LNCaP clone FGC (cell line): ENCODE results near the gene MIOS.
"Not testable (repeated sequence)": the region's sequence is repeated elsewhere in the genome, so short reads cannot be mapped to it uniquely, and the experiment has no call there.

Experiments
- DNase-seq: peaks from one replicate; pipeline ENCODE4 v3.0.0-alpha.2; 2011; ENCODE audit warnings: low read depth
- H3K4me3 ChIP-seq: 2 replicates; pipeline ENCODE4 v1.5.1; 2011; ENCODE audit warnings: mild to moderate bottlenecking, low read depth, low read length, control low read depth
- TF ChIP-seq, protein P1 (sequence below): IDR thresholded peaks from 2 replicates; pipeline ENCODE4 v1.5.1; 2012; ENCODE audit warnings: mild to moderate bottlenecking; ENCODE audit not compliant: control insufficient read depth, insufficient read depth; ENCODE audit errors: extremely low read depth

Gene MIOS

DNA sequence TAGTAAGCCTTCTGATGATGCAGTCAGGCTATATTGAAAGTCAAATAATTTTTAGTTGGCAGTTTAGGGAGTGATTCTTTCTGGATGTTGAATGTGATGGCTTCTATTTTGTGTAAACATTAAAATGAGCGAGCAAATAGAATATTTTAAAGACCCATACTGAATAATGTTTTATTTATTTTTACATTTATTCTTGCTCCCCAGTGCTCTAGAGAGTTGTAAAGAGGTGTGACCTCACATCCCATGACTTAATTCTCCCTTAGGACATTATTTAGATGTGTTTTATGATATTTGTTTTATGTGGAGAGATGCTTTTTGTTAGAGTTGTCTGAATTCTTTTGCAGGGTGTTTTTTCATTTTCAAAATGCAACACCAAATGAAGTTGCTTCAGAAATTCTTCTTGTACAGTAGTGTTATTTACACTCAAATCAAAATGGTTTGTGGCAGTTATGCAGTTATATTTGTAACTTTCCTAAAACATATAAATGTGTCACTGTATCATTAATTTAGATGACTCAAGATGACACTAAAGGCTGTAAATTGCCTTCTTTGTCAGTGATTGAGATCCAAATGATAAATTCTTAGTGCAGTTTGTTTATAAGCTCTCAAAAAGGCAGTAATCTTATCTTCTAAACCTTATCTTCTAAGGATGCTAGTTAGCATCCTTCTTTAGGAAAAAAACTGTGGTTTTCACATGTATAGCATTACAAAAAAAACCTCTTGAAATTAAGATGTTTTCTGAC, 86.3 kb downstream of the MIOS start:
- TF ChIP-seq, protein P1, sequence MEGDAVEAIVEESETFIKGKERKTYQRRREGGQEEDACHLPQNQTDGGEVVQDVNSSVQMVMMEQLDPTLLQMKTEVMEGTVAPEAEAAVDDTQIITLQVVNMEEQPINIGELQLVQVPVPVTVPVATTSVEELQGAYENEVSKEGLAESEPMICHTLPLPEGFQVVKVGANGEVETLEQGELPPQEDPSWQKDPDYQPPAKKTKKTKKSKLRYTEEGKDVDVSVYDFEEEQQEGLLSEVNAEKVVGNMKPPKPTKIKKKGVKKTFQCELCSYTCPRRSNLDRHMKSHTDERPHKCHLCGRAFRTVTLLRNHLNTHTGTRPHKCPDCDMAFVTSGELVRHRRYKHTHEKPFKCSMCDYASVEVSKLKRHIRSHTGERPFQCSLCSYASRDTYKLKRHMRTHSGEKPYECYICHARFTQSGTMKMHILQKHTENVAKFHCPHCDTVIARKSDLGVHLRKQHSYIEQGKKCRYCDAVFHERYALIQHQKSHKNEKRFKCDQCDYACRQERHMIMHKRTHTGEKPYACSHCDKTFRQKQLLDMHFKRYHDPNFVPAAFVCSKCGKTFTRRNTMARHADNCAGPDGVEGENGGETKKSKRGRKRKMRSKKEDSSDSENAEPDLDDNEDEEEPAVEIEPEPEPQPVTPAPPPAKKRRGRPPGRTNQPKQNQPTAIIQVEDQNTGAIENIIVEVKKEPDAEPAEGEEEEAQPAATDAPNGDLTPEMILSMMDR: no peak
- no peak overlapping the region for H3K4me3 ChIP-seq
- DNase-seq: no peak

DNA sequence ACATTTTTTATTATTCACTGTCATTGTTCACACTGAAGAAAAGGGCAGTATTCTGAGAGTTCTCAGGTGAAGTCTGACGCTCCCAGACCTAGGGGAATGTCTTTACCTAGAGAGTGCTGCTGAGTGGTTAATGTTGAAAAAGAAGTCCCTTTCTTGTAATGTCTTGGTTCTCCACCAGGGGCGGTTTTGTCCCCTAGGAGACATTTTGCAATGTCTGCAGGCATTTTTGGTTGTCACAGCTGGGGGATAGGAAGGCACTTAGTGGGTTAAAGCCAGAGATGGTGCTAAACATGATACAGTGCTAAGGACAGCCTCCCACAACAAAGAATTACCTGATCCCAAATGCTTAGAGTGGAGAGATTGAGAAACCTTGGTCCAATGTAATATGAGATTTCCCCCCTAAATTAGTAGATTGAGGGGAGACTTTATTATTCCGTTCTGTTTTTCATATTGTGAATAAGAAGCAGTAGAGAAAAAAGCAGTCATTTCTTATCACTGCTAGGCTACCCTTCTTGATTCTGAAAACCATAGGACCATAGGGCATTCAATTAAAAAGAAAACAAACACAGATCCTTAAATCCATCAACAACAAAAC, 87.0 kb downstream of the MIOS start:
- DNase-seq: no peak
- H3K4me3 ChIP-seq: no peak overlapping the region
- TF ChIP-seq, protein P1: no peak

DNA sequence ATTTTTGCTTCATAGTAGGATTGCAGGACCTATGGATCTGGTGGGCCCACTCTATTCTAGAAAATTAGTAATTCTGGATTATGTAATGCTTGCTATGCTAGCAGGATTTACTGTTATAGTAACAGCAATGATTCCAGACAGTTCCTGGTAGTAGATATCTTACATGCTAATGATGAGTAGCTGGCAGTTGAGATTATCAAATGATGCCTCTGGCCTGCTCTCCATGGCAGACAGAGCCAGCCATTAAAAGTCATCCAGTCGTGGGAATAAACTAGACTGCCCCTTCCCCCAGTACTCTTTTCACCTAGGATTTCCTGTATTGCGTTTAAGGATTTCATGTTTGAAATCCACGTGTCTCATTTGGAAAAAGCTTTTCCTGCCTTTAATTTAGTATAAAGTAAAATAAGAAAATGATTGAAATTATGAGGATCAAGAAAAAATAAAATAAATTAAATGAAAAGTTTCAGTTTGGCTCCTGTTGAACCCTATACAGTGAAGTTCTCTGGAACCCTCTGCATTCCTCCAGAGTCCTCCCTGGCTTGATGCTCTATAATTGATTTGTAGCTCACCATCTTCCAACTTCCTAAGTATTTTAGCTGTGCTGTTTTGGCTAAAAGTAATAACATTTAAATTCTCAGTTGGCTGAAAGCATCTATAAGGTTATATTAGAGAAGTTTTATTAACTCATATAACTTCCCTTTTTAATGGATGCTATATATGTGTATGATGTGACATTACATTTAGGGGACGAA, 88.5 kb downstream of the MIOS start:
- TF ChIP-seq, protein P1: no peak
- no peak for DNase-seq
- H3K4me3 ChIP-seq: no peak overlapping the region

DNA sequence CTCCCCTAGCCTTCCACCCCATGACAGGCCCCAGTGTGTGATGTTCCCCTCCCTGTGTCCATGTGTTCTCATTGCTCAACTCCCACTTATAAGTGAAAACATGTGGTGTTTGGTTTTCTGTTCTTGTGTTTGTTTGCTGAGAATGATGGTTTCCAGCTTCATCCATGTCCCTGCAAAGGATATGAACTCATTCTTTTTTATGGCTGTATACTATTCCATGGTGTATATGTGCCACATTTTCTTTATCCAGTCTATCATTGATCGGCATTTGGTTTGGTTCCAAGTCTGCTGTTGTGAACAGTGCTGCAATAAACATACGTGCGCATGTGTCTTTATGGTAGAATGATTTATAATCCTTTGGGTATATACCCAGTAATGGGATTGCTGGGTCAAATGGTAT, 89.8 kb downstream of the MIOS start:
- DNase-seq, H3K4me3 ChIP-seq: not testable (repeated sequence)
